Islet precursor cell (in vitro differentiated cells): ENCODE measurements around the gene TMEM126B.

Experiments used
- DNase-seq: peaks from one replicate; pipeline ENCODE4 v3.0.0-alpha.2; 2018

TMEM126B gene

GRCh38 chr11:85685125-85685819, 56.9 kb downstream of the TMEM126B start:
- DNase-seq: peak; percentile 54

- DNase-seq: peak; percentile 61
Measured at GRCh38 chr11:85685820-85686459, 57.5 kb downstream of the TMEM126B start, which contains the start of gene CCDC89. CCDC89 (minus strand) TSS chr11:85686195; CDS start chr11:85686130, 65 bp downstream.
